Stimulated activated CD4-positive, alpha-beta T cell treated with anti-CD3 and anti-CD28 coated beads, TNF-alpha, amount 100 ng/mL, for 4 hours (primary cell): Measurements from ENCODE around the gene FOXE3.

Experiments
- DNase-seq, 3 experiments: peaks; one replicate each; pipeline ENCODE4 v3.0.0-alpha.2; 2020; ENCODE audit warnings: low read depth in 3 of 3

FOXE3 gene

DNA sequence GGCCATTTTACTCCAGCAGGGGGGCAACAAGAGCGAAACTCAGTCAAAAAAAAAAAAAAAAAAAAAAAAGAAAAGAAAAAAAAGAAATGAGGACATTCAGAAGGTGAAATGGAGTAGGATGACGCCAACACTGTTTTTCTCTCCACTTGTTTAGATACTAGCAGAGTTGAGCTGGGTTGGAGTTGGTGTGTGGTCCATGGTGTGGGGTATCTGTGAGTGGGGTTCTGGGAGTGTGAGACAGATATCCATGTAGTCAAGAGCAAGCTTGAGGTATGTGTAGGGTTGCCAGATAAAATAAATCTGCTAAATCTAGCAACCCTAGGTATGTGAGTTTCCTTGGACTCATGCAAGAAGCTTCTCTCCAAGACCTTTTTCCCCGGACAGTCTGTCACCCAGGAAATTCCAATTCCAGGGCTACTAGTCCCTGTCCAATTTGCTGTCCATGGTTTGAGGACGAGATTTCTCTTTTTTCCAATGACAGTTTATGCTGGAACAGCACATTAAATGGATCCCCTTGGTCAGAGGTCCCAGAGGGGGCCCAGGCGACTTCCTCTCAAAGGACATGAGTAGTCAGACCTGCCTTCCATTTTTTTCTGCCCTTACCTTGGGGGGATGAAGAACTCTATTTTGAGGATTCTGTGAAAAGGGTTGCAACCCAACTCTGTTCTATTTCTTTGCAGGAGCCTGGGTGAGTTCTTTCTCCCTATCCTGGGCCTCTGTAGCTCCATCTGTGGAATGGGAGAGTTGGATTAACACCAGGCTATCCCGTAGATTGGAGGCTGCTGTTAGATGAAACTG lies 19.6 kb downstream of the FOXE3 start:
- DNase-seq: no peak

DNA sequence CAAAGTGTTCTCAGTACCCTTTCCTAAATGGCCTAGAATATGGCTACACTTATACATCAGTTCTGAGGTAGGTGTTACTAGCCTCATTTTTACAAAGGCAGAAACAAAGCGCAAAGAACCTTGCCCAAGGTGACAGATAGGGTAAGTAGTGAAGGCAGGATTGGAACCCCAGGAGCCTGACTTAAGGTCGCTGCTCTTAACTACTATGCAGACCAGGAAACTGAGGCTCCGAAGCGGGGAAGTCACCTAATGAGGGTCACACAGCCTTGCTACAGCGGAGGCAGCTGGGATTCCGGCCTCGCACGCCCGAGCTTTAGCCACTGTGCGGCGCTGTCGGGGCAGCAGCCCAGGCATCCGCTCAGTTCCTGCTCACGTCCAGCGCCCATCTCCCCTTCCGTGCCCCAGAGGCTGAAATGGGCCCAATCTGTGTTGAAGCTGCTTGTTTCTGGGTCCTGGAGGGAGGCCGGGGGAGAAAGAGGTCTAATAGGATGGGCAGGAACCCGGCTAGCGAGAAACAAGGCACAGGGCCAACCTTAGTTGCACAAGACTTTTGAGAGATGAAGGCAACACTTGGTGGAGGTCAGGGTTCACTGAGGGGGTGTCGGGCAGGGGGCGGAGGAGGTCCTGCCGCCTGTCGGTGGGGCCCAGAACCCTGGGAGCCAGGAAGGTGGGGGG lies 20.4 kb downstream of the FOXE3 start:
- peak; percentile 52 to 63 (median 54) for DNase-seq

DNA sequence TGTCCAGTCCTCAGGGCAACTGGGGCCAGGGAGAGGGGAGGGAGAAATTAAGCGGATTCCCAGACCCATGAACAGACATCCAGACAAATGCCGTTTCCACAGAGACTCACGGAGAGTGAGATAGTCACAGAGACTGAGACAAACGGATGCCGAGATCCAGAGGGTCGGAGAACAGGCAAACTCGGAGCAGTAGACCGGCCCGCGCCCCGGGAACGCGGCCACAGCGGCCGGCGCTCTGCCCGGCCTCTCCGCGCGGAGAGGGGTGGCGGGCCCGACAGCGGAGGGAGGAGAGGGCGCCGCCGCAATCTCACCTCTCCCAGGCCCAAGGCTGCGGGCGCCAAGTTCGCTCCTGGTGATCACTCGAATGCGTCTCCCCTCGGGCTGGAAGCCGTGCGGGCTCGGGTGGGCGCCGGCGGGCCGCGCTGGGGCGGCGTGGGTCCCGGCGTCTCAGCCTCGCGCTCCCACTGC lies 20.9 kb downstream of the FOXE3 start:
- no peak for DNase-seq

DNA sequence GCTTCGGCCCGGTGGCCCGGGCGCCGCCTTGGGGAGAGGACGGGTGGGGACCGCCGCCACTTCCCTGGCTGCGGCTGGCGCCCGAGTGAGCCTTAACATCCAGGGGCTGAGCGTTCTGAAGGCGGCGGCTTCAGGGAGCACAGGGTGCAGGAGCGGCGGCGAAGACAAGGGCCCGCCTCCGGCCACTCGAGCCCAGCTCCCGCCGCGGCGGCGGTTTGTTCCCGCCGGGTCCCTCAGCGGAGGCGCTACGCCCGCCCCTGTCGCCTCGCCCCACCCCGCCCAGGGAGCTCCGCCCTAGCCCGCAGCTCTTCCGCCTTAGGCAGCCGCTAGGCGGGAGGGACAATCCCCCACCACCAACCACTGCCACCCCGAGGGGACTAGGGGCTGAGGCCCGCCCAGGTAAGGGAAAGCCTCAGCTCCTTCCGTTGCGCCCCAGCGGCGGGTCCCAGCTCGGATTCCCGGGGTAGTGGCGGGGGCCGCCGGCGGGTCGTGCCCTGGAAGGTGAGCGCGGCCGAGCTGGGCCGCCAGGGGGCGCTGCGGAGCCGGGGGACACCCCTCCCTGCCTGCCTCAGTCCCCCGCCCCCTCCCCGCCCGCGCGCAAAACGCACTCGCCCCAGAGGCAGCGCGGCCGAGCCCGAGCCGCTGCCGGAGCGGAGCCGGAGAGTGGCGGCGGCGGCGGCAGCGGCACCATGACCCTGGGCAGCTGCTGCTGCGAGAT lies 21.5 kb downstream of the FOXE3 start, which contains the start of gene FOXD2:
FOXD2 (plus strand) TSS at position 598 of the 718 bp plus-strand sequence; CDS start at position 690, 92 bp downstream.
- DNase-seq: peak; percentile 83 to 95 (median 87)

DNA sequence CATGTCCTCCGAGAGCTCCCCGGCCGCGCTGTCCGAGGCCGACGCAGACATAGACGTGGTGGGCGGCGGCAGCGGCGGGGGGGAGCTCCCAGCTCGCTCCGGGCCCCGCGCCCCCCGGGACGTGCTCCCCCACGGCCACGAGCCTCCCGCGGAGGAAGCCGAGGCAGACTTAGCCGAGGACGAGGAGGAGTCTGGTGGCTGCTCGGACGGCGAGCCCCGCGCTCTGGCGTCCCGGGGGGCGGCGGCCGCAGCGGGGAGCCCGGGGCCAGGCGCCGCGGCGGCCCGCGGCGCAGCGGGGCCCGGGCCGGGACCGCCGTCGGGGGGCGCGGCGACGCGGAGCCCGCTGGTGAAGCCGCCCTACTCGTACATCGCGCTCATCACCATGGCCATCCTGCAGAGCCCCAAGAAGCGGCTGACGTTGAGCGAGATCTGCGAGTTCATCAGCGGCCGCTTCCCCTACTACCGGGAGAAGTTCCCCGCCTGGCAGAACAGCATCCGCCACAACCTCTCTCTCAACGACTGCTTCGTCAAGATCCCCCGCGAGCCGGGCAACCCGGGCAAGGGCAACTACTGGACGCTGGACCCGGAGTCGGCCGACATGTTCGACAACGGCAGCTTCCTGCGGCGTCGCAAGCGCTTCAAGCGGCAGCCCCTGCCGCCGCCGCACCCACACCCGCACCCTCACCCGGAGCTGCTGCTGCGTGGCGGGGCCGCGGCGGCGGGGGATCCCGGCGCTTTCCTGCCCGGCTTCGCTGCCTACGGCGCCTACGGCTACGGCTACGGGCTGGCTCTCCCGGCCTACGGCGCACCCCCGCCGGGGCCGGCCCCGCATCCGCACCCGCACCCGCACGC lies 22.3 kb downstream of the FOXE3 start:
- DNase-seq: no peak

DNA sequence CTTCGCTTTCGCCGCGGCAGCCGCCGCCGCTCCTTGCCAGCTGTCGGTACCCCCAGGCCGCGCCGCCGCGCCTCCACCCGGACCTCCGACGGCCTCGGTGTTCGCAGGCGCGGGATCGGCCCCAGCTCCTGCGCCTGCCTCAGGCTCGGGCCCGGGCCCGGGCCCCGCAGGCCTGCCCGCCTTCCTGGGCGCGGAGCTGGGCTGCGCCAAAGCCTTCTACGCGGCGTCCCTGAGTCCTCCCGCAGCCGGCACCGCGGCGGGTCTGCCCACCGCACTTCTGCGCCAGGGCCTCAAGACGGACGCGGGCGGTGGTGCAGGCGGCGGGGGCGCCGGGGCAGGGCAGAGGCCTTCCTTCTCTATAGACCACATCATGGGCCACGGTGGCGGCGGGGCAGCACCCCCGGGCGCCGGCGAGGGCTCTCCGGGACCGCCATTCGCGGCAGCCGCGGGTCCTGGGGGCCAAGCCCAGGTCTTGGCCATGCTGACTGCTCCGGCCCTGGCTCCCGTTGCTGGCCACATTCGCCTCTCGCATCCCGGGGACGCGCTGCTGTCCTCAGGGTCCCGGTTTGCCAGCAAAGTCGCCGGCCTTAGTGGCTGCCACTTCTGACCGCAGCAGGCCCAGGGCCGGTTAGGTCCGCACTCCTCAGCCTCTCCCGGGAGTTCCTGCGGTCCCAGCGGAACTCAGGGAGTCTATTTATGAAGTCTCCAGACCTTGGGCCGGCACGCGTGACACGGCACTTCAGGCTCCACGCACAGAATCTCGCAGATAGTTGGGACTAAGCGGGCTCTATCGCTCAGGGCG lies 23.1 kb downstream of the FOXE3 start:
- no peak for DNase-seq

DNA sequence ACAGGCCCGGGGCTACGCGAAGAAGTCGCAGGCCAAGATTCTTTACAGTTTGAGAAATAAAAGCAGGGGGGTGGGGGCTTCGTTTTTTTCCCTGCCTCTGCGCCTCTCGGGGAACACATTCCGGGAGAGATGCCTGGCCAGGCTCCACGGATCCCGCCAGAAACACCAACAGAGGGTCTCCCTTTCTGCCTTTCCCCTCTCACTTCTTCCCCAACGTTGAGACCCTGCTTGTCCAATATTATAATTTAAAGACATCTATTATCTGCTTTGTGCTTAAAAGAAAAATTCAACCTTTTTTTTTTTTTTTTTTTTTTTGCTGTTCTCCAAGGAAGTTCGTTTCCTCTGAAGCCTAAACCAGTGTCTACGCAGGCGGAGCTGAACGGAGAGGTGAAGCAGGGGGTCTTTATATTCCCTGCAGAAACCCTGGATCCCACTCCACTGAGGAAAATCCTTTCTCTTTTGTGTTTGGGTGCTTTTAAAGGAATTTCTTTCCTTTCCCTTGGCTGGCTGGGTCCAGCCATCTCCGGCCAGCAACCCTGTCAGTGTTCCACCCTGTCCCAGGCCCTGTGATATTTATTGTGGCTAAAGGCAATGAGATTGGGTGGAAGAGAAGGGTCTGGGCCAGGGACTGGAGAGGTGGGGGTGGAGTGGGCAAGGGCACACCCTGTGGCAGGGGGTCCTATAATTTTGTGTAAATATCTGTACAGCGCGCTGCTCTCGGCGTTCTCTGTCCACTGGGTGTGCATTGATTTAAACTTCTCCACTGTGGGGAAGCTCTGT lies 23.9 kb downstream of the FOXE3 start:
- DNase-seq: no peak

DNA sequence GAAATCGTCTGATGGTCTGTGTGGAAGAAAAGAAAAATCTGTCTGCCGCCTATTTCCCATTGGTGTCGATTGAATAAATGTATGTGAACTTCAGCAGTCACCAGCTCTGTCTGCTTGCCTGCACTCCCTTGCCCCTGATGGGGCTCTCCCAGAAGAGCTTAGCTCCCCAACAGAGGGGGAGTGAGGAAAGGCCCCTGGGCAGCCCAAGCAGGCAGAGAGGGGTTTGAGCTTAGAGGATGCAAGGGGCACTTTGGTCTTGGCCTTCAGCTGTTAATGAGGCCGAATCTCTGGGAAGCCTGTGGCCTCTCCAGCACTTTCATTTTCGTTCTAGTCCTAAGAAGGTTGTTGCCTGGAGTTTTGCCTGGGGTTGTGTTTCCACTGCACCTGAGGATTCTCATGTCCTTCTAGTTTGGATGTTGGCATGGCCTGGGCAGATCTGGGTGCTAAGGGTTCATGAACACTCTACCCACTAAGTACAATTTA lies 24.6 kb downstream of the FOXE3 start:
- no peak for DNase-seq

DNA sequence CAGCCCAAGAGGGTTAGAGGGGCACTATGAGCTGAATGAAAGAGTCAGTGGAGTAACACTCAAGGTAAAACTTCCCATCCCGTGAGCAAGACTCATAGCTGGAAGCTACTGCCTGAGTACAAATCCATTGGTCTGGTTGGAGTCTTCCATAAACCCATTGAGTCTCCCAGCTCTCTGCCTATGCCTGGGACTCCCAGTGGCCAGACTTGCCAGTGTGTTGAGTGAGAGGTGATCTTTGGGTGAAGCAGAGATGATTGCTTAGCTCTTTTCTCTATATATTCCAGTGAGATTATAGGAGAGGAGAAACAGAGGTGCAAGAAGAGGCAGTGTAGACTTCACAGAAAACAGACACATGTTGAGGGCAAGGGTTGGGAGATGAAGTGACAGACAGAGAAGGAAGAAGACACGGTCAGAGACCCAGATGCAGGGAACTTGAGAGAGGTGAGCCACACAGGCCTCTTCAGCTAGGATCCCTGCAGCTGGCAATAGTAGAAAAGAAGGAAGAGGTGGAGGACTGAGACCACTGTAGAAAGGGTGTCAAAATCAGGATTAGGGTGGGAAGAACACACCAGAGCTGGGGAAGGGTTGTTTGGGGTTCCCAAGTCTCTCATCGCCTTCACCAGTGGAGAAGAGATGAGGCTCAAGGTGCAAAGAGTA lies 25.5 kb downstream of the FOXE3 start:
- no peak for DNase-seq

DNA sequence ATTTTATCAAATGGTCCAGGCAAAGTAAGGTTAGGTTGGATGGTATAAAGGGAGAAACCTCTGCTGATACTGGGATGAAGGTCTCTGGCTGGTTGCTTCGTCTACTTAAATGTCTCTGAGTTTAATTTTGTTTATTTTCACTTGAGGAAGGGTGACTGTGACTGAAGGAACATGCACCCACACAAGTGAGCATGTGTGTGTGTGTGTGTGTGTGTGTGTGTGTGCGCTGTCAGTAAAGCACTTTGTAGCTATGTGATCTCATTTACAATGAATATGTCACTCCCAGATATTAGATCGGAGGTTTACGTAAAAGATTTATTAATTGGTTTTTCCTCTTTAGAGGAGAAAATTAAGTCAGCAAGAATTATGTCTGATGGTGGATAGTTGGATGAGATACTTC lies 26.1 kb downstream of the FOXE3 start:
- no peak for DNase-seq

DNA sequence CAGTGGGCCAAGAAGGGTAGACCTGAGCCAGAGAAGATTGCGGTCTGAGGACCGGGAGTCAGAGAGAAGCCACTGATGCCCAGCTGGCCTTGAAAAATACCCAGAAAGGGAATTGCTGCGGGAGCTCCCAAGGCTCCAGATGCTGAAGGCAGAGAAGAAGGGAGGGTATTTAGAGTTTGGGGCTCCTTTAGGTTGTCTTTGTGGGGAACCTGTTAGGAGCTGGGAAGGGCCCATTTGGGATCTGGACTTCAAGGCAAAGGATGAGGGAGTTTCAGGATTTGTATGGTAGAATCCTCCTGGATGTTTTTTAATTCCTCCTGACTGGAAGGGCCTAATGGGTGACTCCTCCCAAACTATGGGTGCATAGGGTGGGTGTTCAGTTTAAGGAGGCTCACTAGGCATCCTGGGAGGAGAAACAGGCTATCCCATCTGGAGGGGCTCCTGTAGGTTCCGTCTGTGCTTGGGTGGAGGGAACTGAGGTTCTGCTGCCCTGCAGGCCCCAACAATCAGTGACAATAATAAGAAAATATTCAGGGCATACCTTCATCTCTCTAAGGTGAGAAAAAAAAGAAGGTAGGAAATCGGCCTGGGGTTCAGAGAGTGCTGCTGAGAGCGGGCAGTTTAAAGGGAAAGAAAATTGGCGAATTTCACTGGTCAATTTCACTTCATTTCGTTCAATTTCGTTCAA lies 26.9 kb downstream of the FOXE3 start:
- DNase-seq: no peak

DNA sequence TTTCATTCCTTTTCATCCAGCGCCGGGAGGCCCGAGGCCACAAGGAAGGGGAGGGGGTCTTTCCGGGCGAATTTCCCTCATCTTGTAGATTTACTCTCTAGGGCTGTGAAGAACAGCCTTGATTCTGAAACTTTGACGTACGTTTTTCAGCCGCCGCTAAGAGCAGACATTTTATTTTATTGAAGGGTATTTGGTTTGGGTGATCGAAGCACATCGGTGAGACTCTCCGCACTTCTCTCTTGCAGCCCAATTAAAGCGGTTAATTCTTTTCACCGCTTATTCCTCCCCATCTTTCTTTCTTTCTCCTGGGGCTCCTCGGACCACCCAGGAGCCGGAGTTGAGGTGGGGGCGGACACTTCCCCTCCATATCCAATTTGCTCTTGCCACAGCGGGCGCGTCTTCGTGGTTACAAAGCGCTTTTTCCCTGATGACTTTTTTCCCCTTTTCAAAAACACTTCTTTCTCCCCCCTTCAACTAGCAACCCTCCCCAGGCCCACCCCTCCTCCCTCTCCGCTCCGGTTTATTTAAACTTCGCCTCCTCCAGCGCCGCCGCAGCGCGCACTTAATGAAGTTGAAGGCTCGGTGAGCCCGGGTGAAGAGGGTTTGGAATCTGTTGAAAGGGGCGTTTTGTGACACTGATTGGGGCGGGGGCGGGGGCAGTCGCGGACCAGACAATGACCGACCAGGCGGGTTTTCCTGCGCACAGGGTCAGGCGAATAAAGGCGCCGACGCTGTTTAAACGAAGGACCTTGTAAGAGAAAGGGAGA lies 27.6 kb downstream of the FOXE3 start:
- DNase-seq: no peak

DNA sequence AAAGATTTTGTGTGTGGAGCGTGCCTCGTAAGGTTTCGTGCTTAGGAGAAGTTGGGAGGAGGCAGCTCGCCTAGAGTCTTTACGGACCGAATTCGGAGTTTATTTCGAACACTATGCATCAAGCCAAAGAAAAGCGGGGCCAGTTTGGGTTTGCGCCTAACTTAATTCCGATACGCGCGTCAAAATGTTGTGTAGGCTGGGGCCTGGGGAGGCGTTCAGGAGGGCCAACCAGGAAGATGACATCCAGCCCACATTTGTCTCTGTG lies 28.1 kb downstream of the FOXE3 start:
- DNase-seq: no peak

DNA sequence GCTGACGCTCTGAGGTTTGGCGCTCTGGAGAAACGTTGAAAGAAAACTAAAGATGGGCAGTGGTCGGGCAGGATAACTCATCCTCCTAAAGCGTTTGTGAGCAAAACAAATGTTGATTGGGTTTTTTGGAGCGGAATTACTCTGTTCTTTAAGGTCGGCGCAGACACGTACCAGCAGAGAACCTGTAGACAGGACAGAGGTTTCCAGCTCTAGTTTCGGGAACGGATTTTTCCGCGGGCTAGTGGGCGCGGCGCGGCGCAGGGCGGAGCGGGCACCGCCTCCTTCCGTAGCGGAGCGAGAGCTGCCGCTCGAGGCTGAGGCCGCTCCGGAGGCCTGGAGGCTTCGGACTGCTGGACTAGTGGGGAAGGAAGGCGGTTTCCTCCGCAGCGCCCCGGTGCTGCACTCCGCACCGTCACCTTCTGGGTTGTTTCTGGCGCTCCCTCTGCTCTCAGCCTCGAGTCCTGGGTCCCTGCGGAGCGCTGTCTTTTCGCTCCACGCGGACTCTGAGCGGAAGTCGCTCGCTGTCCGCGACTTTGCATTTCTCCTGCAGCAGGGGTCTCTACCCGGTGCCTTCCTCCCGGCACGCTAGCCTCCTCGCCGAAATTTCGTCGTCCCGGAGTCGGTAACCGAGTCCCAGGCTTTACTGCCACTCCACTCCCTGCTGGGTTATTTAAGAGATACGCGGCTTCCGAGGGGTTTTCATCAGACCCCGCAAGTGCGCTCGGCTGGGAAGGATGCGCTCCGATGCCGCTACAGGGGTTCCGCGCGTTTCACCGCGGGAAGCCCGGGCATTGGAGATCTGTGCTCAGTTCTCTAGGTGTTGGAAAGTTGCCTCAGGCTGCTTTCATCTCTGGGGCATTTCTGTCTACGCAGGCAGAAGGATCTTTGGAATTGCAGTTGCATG lies 28.7 kb downstream of the FOXE3 start:
- no peak for DNase-seq

DNA sequence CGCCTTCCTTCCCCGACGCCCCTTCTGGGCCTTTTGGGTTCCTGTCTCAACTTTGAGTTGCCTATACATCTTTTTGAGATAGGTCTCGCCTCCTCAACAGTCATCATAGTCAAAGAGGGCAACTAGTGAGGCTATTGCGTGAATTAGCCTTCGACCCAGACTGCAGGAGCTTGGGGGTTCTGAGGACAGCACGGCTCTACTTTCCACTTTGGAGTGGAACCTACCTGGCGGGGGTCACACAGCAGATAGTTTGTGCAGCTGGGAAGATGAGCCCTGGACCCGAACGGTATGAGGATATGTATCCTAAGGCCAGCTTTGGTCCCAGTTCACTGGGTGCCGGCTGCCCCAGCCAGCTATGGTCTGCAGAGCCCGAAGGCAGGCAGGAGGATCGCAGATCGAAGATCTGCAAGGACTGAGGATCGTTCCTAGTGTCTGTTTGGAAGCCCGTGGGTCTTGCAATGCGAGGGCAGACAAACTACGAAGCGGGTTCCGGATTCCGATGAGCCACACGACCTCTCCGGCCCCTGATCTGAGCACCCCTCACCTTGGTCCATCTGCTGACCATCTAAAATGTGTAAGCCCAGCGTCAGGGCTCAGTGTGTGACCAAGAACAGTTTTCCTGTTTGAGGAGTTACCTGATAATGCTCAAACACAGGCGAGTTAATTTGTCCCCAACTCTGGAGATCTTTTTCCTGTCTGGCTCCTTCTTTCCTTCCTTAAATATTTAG lies 29.9 kb downstream of the FOXE3 start:
- no peak for DNase-seq

DNA sequence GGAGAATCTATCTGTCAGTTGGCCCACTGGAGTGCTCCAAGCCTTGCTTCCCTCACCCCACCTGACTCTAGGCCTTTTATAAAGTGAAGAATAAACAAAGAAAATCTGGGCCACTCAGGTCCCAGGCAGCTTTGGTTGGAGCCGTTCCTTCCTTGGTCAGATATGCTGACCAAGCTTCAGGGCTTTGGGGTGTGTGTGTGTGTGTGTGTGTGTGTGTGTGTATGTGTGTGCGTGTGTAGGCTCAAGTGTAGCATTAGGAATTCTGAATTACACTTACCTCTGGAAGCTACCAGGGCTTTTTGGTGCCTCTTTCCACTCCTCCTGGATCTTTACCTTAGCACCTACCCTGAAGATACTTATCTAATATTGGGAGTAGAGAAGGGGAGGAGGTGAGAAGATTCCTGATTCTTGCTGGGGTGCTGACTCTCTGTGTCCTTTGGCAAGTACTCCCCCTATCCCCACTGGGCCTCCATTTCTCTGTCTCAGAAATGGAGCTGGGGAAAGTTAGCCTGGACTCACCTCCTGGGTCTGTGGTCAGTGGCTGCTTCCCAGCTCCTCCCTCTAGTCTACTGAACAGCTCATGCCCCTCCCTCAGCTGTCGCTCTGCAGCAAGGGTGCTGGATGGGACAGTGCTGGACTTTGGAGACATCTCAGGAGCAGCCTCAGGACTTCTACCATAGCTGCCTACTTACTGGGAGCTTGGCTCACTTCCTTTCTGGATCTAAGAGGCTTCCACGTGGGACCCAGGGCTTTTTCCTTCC lies 32.6 kb downstream of the FOXE3 start:
- DNase-seq: no peak
